ENCODE data around the gene RPS5.

The RPS5 gene

GRCh38 chr19:58388175-58388526, 1.1 kb downstream of the RPS5 start:
- H3K27ac ChIP-seq (ENCODE audit: low read length), result peak overlapping the region; percentile 73

GRCh38 chr19:58392945-58393724, 6.1 kb downstream of the RPS5 start:
- H3K9ac ChIP-seq (ENCODE audit: low read depth, low read length), result no peak overlapping the region
- peaks cover 74% of the 10 kb centered on the region for H3K36me3 ChIP-seq (ENCODE audit: insufficient read depth, low read length)
- no peak for TF ChIP-seq CTCF (IDR thresholded peaks at IDR 0.05; ENCODE audit: borderline replicate concordance, extremely low read depth, low read length, poor library complexity, severe bottlenecking)
- no peak for TF ChIP-seq EZH2 (IDR thresholded peaks at IDR 0.05; ENCODE audit: borderline replicate concordance, low read depth, low read length, severe bottlenecking)
- ATAC-seq (ENCODE audit: insufficient read depth, low read depth), result no peak
- H3K4me1 ChIP-seq (ENCODE audit: insufficient read depth, low read length), result peaks cover 26% of the 10 kb centered on the region
- H3K27ac ChIP-seq (ENCODE audit: low read length), result no peak overlapping the region
- H3K79me2 ChIP-seq (ENCODE audit: insufficient read depth, low read length), result peaks cover 44% of the 10 kb centered on the region
- no peak overlapping the region for H3K4me3 ChIP-seq (ENCODE audit: low read depth in 1 of 2, low read length in 2 of 2)
- H3K4me2 ChIP-seq (ENCODE audit: insufficient read depth, low read length), result no peak overlapping the region
- no peak for DNase-seq
- H3K9me3 ChIP-seq (ENCODE audit: insufficient read depth, low read length, severe bottlenecking), result no peaks in the 10 kb centered on the region
- no peaks in the 10 kb centered on the region for H3K27me3 ChIP-seq (ENCODE audit: insufficient read depth, low read length, poor library complexity)
- H4K20me1 ChIP-seq (ENCODE audit: insufficient read depth, low read length), result peaks cover 52% of the 10 kb centered on the region
- H2AFZ ChIP-seq (ENCODE audit: low read depth, low read length), result no peak overlapping the region

More at GRCh38 chr19:58388175-58388526, 1.1 kb downstream of the RPS5 start:
- H3K79me2 ChIP-seq (ENCODE audit: insufficient read depth, low read length), result peaks cover 70% of the 10 kb centered on the region
- no peak for TF ChIP-seq EZH2 (IDR thresholded peaks at IDR 0.05; ENCODE audit: borderline replicate concordance, low read depth, low read length, severe bottlenecking)
- TF ChIP-seq CTCF (IDR thresholded peaks at IDR 0.05; ENCODE audit: borderline replicate concordance, extremely low read depth, low read length, poor library complexity, severe bottlenecking), result no peak
- no peaks in the 10 kb centered on the region for H3K9me3 ChIP-seq (ENCODE audit: insufficient read depth, low read length, severe bottlenecking)
- no peak overlapping the region for H2AFZ ChIP-seq (ENCODE audit: low read depth, low read length)
- peak overlapping the region; percentile 99 for H3K9ac ChIP-seq (ENCODE audit: low read depth, low read length)
- peaks cover 54% of the 10 kb centered on the region for H3K36me3 ChIP-seq (ENCODE audit: insufficient read depth, low read length)
- H4K20me1 ChIP-seq (ENCODE audit: insufficient read depth, low read length), result peaks cover 36% of the 10 kb centered on the region
- H3K27me3 ChIP-seq (ENCODE audit: insufficient read depth, low read length, poor library complexity), result no peaks in the 10 kb centered on the region
- DNase-seq (no peak), ATAC-seq (ENCODE audit: insufficient read depth, low read depth) (no peak)
- H3K4me3 ChIP-seq (ENCODE audit: low read depth in 1 of 2, low read length in 2 of 2), result peak overlapping the region; percentile 75 to 92; a peak in 3 of 4 replicates
- peaks cover 46% of the 10 kb centered on the region for H3K4me1 ChIP-seq (ENCODE audit: insufficient read depth, low read length)
- H3K4me2 ChIP-seq (ENCODE audit: insufficient read depth, low read length), result peak overlapping the region; percentile 92

GRCh38 chr19:58393725-58394033, 6.6 kb downstream of the RPS5 start:
- no peak for TF ChIP-seq CTCF (IDR thresholded peaks at IDR 0.05; ENCODE audit: borderline replicate concordance, extremely low read depth, low read length, poor library complexity, severe bottlenecking)
- H3K27ac ChIP-seq (ENCODE audit: low read length), result no peak overlapping the region

More at GRCh38 chr19:58393725-58394033, 6.6 kb downstream of the RPS5 start:
- Histone ChIP-seq H4K20me1 (ENCODE audit: insufficient read depth, low read length) (peaks cover 48% of the 10 kb centered on the region), H3K79me2 (ENCODE audit: insufficient read depth, low read length) (peaks cover 39% of the 10 kb centered on the region), H3K4me1 (ENCODE audit: insufficient read depth, low read length) (peaks cover 20% of the 10 kb centered on the region), H3K9me3 (ENCODE audit: insufficient read depth, low read length, severe bottlenecking) (no peaks in the 10 kb centered on the region), H2AFZ (ENCODE audit: low read depth, low read length) (no peak overlapping the region), H3K4me3 (ENCODE audit: low read depth in 1 of 2, low read length in 2 of 2) (no peak overlapping the region), H3K36me3 (ENCODE audit: insufficient read depth, low read length) (peaks cover 69% of the 10 kb centered on the region), H3K9ac (ENCODE audit: low read depth, low read length) (no peak overlapping the region), H3K4me2 (ENCODE audit: insufficient read depth, low read length) (no peak overlapping the region), H3K27me3 (ENCODE audit: insufficient read depth, low read length, poor library complexity) (no peaks in the 10 kb centered on the region)
- no peak for ATAC-seq (ENCODE audit: insufficient read depth, low read depth)
- DNase-seq, result no peak
